ENCODE results near the gene SASH1. TPM values are rescaled to one million over a fixed set of nuclear protein-coding genes. Genes with fewer than 3 reads are reported as not detected.

SASH1 gene
- total RNA-seq, 2 donors from 2014 or later: 0.17 to 0.20 TPM

GRCh38 chr6:148413321-148414091, 70.9 kb downstream of the SASH1 start:
- Mint-ChIP-seq H3K27ac (no peak overlapping the region), H3K4me3 (no peak overlapping the region)
- ATAC-seq: no peak

GRCh38 chr6:148414092-148414489, 71.5 kb downstream of the SASH1 start:
- H3K4me1 Mint-ChIP-seq (ENCODE audit: low read depth in 2 of 2): no peaks in the 10 kb centered on the region
- H3K27ac Mint-ChIP-seq: no peak overlapping the region
- no peak overlapping the region for H3K4me3 Mint-ChIP-seq
- DNase-seq (ENCODE audit: low spot score) (no peak), ATAC-seq (no peak)
- H3K9me3 Mint-ChIP-seq: no peaks in the 10 kb centered on the region
- peaks cover 12 to 29% of the 10 kb centered on the region in 2 donors for H3K27me3 Mint-ChIP-seq
- H3K36me3 Mint-ChIP-seq: no peaks in the 10 kb centered on the region

More at GRCh38 chr6:148413321-148414091, 70.9 kb downstream of the SASH1 start:
- Mint-ChIP-seq H3K36me3 (no peaks in the 10 kb centered on the region), H3K4me1 (ENCODE audit: low read depth in 2 of 2) (no peaks in the 10 kb centered on the region), H3K27me3 (peaks cover 14 to 23% of the 10 kb centered on the region in 2 donors), H3K9me3 (no peaks in the 10 kb centered on the region)
- no peak for DNase-seq (ENCODE audit: low spot score)

GRCh38 chr6:148414836-148415235, 72.2 kb downstream of the SASH1 start:
- H3K36me3 Mint-ChIP-seq: no peaks in the 10 kb centered on the region
- no peak overlapping the region for H3K4me3 Mint-ChIP-seq
- no peaks in the 10 kb centered on the region for H3K9me3 Mint-ChIP-seq

GRCh38 chr6:148415511-148416260, 73.0 kb downstream of the SASH1 start:
- no peaks in the 10 kb centered on the region for H3K36me3 Mint-ChIP-seq
- no peak for DNase-seq (ENCODE audit: low spot score)
- H3K4me3 Mint-ChIP-seq: no peak overlapping the region
- no peaks in the 10 kb centered on the region for H3K4me1 Mint-ChIP-seq (ENCODE audit: low read depth in 2 of 2)
- H3K27ac Mint-ChIP-seq: no peak overlapping the region
- H3K9me3 Mint-ChIP-seq: no peaks in the 10 kb centered on the region
- ATAC-seq: no peak
- H3K27me3 Mint-ChIP-seq: peaks cover 16 to 36% of the 10 kb centered on the region in 2 donors

More at GRCh38 chr6:148414836-148415235, 72.2 kb downstream of the SASH1 start:
- Mint-ChIP-seq H3K27ac (no peak overlapping the region), H3K4me1 (ENCODE audit: low read depth in 2 of 2) (no peaks in the 10 kb centered on the region), H3K27me3 (peaks cover 16 to 36% of the 10 kb centered on the region in 2 donors)
- DNase-seq (ENCODE audit: low spot score) (no peak), ATAC-seq (no peak)

GRCh38 chr6:148416330-148416965, 73.8 kb downstream of the SASH1 start:
- H3K27ac Mint-ChIP-seq: no peak overlapping the region
- H3K27me3 Mint-ChIP-seq: peaks cover 16 to 36% of the 10 kb centered on the region in 2 donors
- no peaks in the 10 kb centered on the region for H3K4me1 Mint-ChIP-seq (ENCODE audit: low read depth in 2 of 2)
- no peak overlapping the region for H3K4me3 Mint-ChIP-seq
- ATAC-seq: no peak
- H3K36me3 Mint-ChIP-seq: no peaks in the 10 kb centered on the region
- no peak for DNase-seq (ENCODE audit: low spot score)
- H3K9me3 Mint-ChIP-seq: no peaks in the 10 kb centered on the region

GRCh38 chr6:148417045-148417444, 74.4 kb downstream of the SASH1 start:
- no peaks in the 10 kb centered on the region for H3K4me1 Mint-ChIP-seq (ENCODE audit: low read depth in 2 of 2)
- no peak overlapping the region for H3K27ac Mint-ChIP-seq
- H3K36me3 Mint-ChIP-seq: no peaks in the 10 kb centered on the region
- ATAC-seq (peak in 1 of 2 donors; percentile 28), DNase-seq (ENCODE audit: low spot score) (no peak)
- H3K9me3 Mint-ChIP-seq: no peaks in the 10 kb centered on the region
- H3K27me3 Mint-ChIP-seq: peaks cover 16 to 36% of the 10 kb centered on the region in 2 donors
- H3K4me3 Mint-ChIP-seq: no peak overlapping the region

- H3K4me1 Mint-ChIP-seq (ENCODE audit: low read depth in 2 of 2): no peaks in the 10 kb centered on the region
- ATAC-seq (no peak), DNase-seq (ENCODE audit: low spot score) (no peak)
- H3K27ac Mint-ChIP-seq: no peak overlapping the region
- H3K4me3 Mint-ChIP-seq: no peak overlapping the region
- H3K36me3 Mint-ChIP-seq: no peaks in the 10 kb centered on the region
- H3K27me3 Mint-ChIP-seq: peaks cover 11 to 24% of the 10 kb centered on the region in 2 donors
- H3K9me3 Mint-ChIP-seq: no peaks in the 10 kb centered on the region
These were observed 76.8 kb downstream of the SASH1 start for GRCh38 chr6:148419430-148419829.

GRCh38 chr6:148422085-148422484, 79.4 kb downstream of the SASH1 start:
- H3K36me3 Mint-ChIP-seq: no peaks in the 10 kb centered on the region
- ATAC-seq (no peak), DNase-seq (ENCODE audit: low spot score) (no peak)
- H3K4me1 Mint-ChIP-seq (ENCODE audit: low read depth in 2 of 2): no peaks in the 10 kb centered on the region
- H3K27ac Mint-ChIP-seq: no peak overlapping the region
- H3K4me3 Mint-ChIP-seq: no peak overlapping the region
- H3K27me3 Mint-ChIP-seq: peaks cover 20 to 25% of the 10 kb centered on the region in 2 donors
- H3K9me3 Mint-ChIP-seq: no peaks in the 10 kb centered on the region

- Mint-ChIP-seq H3K9me3 (no peaks in the 10 kb centered on the region), H3K27me3 (peaks cover 20 to 24% of the 10 kb centered on the region in 2 donors), H3K4me1 (ENCODE audit: low read depth in 2 of 2) (no peaks in the 10 kb centered on the region), H3K27ac (no peak overlapping the region), H3K4me3 (no peak overlapping the region), H3K36me3 (no peaks in the 10 kb centered on the region)
- no peak for DNase-seq (ENCODE audit: low spot score)
- ATAC-seq: no peak
These were observed 80.5 kb downstream of the SASH1 start for GRCh38 chr6:148423133-148423532.

- no peak for ATAC-seq
- Mint-ChIP-seq H3K4me1 (ENCODE audit: low read depth in 2 of 2) (no peaks in the 10 kb centered on the region), H3K27ac (no peak overlapping the region), H3K36me3 (no peaks in the 10 kb centered on the region), H3K27me3 (peaks cover 16 to 19% of the 10 kb centered on the region in 2 donors), H3K4me3 (no peak overlapping the region), H3K9me3 (no peaks in the 10 kb centered on the region)
- DNase-seq (ENCODE audit: low spot score): no peak
These were observed 81.1 kb downstream of the SASH1 start for GRCh38 chr6:148423601-148424270.

GRCh38 chr6:148425443-148425842, 82.8 kb downstream of the SASH1 start:
- ATAC-seq (no peak), DNase-seq (ENCODE audit: low spot score) (no peak)
- no peaks in the 10 kb centered on the region for H3K9me3 Mint-ChIP-seq
- no peak overlapping the region for H3K4me3 Mint-ChIP-seq
- peaks cover 8 to 13% of the 10 kb centered on the region in 2 donors for H3K27me3 Mint-ChIP-seq
- no peaks in the 10 kb centered on the region for H3K4me1 Mint-ChIP-seq (ENCODE audit: low read depth in 2 of 2)
- H3K36me3 Mint-ChIP-seq: no peaks in the 10 kb centered on the region
- no peak overlapping the region for H3K27ac Mint-ChIP-seq

- peaks cover 8 to 15% of the 10 kb centered on the region in 2 donors for H3K27me3 Mint-ChIP-seq
These were observed 83.8 kb downstream of the SASH1 start for GRCh38 chr6:148426317-148426977.

GRCh38 chr6:148427333-148427732, 84.7 kb downstream of the SASH1 start:
- DNase-seq (ENCODE audit: low spot score) (no peak), ATAC-seq (no peak)
- Mint-ChIP-seq H3K36me3 (no peaks in the 10 kb centered on the region), H3K4me1 (ENCODE audit: low read depth in 2 of 2) (no peaks in the 10 kb centered on the region), H3K27me3 (peaks cover 8 to 15% of the 10 kb centered on the region in 2 donors), H3K9me3 (no peaks in the 10 kb centered on the region), H3K4me3 (no peak overlapping the region), H3K27ac (no peak overlapping the region)

More at GRCh38 chr6:148426317-148426977, 83.8 kb downstream of the SASH1 start:
- Mint-ChIP-seq H3K9me3 (no peaks in the 10 kb centered on the region), H3K27ac (no peak overlapping the region), H3K4me3 (no peak overlapping the region), H3K36me3 (no peaks in the 10 kb centered on the region), H3K4me1 (ENCODE audit: low read depth in 2 of 2) (no peaks in the 10 kb centered on the region)
- no peak for ATAC-seq
- DNase-seq (ENCODE audit: low spot score): no peak
